Stimulated activated CD4-positive, alpha-beta T cell treated with anti-CD3 and anti-CD28 coated beads, Interleukin-1b, Interleukin-23, amount 100 ng/mL, for 24 hours (primary cell): ENCODE results near the gene TNRC18.
"Not testable (repeated sequence)": the region's sequence is repeated elsewhere in the genome, so short reads cannot be mapped to it uniquely, and the experiment has no call there.

Experiments used
- DNase-seq, 4 experiments: peaks; one replicate each; pipeline ENCODE4 v3.0.0-alpha.2; 2020; ENCODE audit warnings: low read depth in 4 of 4, low spot score in 1 of 4

TNRC18 gene

GRCh38 chr7:5296611-5297226 lies 126.9 kb downstream of the TNRC18 start:
- peak; percentile 28 to 57 (median 53) for DNase-seq

DNA sequence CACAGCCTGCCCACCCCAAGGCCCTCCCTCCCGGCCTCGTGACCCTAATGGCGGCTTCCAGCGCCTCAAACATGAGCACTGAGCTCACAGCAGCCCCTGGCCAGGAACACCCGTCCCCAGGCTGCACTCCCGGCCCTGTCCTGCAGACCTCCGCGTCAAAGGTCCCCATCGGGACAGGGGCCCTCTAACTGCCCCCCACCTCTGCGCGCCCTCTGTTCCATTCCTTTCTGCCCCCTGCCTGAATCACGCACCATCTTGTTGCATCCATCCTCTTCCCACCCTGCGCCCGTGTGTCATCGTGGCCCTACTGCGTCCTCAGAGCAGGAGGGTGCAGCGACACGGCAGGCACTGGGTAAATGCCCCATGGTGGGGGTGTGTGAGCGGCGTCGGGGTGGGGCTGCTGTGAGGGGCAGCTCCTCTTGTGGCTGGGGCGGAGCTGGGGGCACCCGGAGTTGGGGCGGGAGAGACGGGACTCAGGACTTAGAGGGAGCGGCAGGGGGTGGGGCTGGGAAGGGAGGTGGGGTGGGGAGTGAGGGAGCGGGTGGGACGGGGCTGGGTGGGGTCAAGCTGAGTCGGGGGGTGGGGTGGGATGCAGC lies 127.5 kb downstream of the TNRC18 start:
- no peak for DNase-seq

- no peak for DNase-seq
Observed at GRCh38 chr7:5295039-5296014, 128.3 kb downstream of the TNRC18 start.

DNA sequence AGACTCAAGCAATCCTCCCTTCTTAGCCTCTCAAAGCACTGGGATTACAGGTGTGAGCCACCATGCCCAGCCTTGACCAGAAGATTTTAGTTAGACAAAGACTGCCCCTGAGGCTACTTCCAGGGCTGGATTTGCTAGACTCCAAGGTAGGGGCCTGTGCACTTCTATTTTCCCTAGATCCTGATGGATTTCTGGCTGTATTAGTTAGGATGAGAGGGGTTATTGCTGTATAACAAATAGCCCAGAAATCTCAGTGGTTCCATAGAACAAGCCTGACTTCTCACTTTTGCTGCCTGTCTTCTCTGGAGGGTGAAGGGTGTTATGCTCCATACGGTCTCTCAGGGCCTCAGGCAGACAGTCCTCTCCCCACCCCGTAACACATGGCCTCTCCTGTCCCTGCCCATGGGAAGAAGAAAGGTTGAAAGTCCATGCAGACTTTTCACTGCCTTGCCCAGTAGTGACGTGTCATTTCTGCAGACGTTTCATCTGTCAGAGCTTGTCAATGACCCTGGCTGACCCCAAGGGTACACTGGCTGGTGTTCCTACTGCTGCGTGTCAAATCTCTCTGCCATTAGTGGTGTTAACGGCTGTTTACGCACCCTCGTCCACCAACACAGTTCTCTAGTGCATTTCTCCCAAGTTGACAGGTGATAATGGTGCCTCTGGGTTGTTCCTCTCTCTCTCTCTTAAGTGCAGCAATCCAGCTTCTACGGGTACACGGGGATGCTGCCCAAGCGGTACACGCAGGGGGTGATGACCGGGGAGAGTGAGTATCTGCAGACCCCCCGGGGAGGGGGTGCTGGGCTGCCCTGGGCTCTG lies 129.3 kb downstream of the TNRC18 start:
- no peak for DNase-seq

DNA sequence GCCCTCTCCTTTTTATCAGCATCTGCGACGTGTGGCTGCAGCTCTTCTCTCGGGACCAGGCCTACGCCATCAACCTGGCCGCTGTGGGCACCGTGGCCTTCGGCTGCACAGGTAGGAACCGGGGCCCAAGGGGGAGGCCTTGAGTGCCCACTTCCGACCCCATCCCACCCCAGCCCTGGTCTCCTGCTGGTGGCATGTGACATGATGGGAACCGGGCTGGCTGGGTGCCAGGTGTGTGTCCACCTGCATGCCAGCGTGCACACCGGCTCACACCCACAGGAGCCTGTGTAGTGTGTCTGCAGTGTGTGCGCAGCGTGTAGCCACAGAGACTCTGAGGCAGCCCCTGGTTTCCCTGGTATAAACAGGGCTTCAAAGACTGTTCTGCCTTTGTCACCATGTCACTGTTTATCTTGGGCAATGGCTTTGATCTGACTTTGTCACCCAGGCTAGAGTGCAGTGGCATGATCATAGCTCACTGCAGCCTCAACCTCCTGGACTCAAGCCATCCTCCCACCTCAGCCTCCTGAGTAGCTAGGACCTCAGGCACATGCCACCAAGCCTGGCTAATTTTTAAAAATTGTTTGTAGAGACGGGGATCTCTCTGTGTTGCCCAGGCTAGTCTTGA lies 131.8 kb downstream of the TNRC18 start:
- DNase-seq, result not testable (repeated sequence)

DNA sequence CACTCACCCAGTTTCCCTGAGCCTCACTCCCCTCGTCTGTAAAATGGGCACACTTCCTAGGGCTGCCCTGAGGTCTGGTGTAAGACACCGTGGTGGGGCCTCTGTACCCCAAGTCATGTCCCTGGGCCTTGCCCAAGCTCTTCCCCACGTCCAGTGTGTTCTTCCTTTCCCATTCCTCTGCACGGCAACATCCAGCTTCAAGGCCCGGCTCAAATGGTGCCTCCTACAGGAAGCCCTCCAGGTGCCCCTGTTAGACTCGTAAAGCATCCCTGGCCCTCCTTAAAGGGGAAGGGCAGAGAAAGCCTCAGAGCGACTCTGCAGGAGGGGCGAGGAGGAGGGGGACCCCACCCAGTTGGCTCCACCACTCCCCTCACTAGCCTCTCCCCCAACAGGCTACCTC lies 132.3 kb downstream of the TNRC18 start:
- DNase-seq, result no peak

- no peak for DNase-seq
Observed at GRCh38 chr7:5289355-5289754, 134.3 kb downstream of the TNRC18 start.

- not testable (repeated sequence) for DNase-seq
Observed at GRCh38 chr7:5288560-5288959, 135.1 kb downstream of the TNRC18 start.

DNA sequence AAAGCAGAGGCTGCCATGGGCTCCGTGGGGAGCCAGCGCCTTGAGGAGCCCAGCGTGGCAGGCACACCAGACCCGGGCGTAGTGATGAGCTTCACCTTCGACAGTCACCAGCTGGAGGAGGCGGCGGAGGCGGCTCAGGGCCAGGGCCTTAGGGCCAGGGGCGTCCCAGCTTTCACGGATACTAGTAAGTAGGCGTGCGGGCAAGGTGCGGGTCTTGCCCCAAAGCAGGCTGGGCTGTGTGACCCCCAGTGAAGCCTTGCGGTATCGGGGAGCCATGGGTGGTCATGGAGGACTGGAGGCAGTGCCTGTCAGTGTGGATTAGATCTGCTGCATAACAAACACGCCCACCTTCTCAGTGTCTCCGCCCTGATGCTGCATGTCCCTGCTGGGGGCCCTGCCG lies 135.8 kb downstream of the TNRC18 start:
- no peak for DNase-seq

- not testable (repeated sequence) for DNase-seq
Observed at GRCh38 chr7:5287373-5287772, 136.3 kb downstream of the TNRC18 start.

- DNase-seq, result no peak
Observed at GRCh38 chr7:5286933-5287332, 136.7 kb downstream of the TNRC18 start.

GRCh38 chr7:5284304-5285281 lies 139.0 kb downstream of the TNRC18 start:
- no peak for DNase-seq

GRCh38 chr7:5283421-5284303 lies 140.0 kb downstream of the TNRC18 start:
- DNase-seq, result no peak

- DNase-seq, result no peak
Observed at GRCh38 chr7:5282543-5283316, 140.9 kb downstream of the TNRC18 start, which contains the start of gene SLC29A4. Gene SLC29A4, plus strand, starts transcription at chr7:5282943. Its CDS starts 4,874 bp downstream, at chr7:5287817.

- not testable (repeated sequence) for DNase-seq
Observed at GRCh38 chr7:5281598-5282500, 141.8 kb downstream of the TNRC18 start.

DNA sequence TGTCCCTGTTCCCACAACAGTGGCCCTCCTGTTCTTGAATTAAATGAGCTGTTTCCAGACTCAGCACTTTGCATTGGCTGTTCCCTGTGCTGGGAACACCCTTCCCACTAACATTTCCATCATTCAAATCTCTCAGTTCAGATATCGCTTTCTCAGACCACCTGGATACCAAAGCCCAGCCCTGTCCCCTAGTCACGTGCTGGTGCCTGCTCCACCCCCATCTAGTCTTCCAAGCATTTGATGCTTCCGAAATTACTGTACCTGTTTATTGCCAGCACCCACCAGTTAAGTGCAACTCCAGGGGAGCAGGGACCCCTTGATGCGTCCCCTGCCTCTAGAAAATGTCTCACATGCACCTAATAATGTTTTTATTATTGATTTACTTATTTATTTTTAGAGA lies 143.9 kb downstream of the TNRC18 start:
- DNase-seq, result no peak

GRCh38 chr7:5278766-5279165 lies 144.9 kb downstream of the TNRC18 start:
- no peak for DNase-seq
